Heart left ventricle (tissue), 16 donors: Measurements from ENCODE around the gene IL1RL2. TPM values are rescaled to one million over a fixed set of nuclear protein-coding genes. Genes with fewer than 3 reads are reported as not detected.

Experiments used
- ATAC-seq, 4 donors: fragments of 200-7000 bp; cut with Tn5 transposase; one replicate each; pipeline ENCODE4 v1.9.1; 2020 to 2022; ENCODE audit warnings: moderate library complexity in 4 of 4, mild to moderate bottlenecking in 3 of 4, moderate number of reproducible peaks in 1 of 4
- DNase-seq, 5 donors: peaks; one replicate each; pipeline ENCODE4 v3.0.0-alpha.2; 2020
- H3K27ac ChIP-seq, 12 donors: fragments of 200-600 bp; sonication (generic) in 4 of 12; one replicate each; pipeline versions ENCODE4 v1.5.0 to v1.8.0; 2016 to 2022; ENCODE audit warnings: mild to moderate bottlenecking in 2 of 12
- H3K27me3 ChIP-seq, 9 donors: fragments of 200-600 bp; sonication (generic) in 2 of 9; one replicate each; pipeline versions ENCODE4 v1.5.1 to v1.8.0; 2016 to 2022; ENCODE audit warnings: mild to moderate bottlenecking in 3 of 9
- H3K36me3 ChIP-seq, 9 donors: fragments of 200-600 bp; sonication (generic) in 2 of 9; one replicate each; pipeline versions ENCODE4 v1.5.0 to v1.8.0; 2018 to 2022; ENCODE audit warnings: mild to moderate bottlenecking in 2 of 9
- H3K4me1 ChIP-seq, 12 donors: fragments of 200-600 bp; sonication (generic) in 4 of 12; one replicate each; pipeline versions ENCODE4 v1.5.0 to v1.8.0; 2016 to 2022; ENCODE audit warnings: mild to moderate bottlenecking in 3 of 12
- H3K4me3 ChIP-seq, 12 donors: fragments of 200-600 bp; sonication (generic) in 4 of 12; one replicate each; pipeline versions ENCODE4 v1.5.0 to v1.8.0; 2017 to 2022; ENCODE audit warnings: mild to moderate bottlenecking in 9 of 12, moderate library complexity in 4 of 12
- H3K9me3 ChIP-seq, 12 donors: fragments of 200-600 bp; sonication (generic) in 4 of 12; one replicate each; pipeline versions ENCODE4 v1.5.0 to v1.8.0; 2016 to 2022; ENCODE audit warnings: mild to moderate bottlenecking in 1 of 12
- CTCF ChIP-seq, 12 donors: fragments of 200-600 bp; sonication (generic) in 4 of 12; IDR thresholded peaks; one replicate each; pipeline versions ENCODE4 v1.5.0 to v1.8.0; 2018 to 2022; ENCODE audit warnings: antibody characterized with exemption in 12 of 12, mild to moderate bottlenecking in 5 of 12
- POLR2A ChIP-seq, 2 donors: fragments of 450-650 bp; IDR thresholded peaks; one replicate each; pipeline ENCODE4 v1.6.1; 2017; ENCODE audit warnings: antibody characterized with exemption in 2 of 2, mild to moderate bottlenecking in 2 of 2, moderate library complexity in 2 of 2
- WGBS, 4 donors: extraction: QIAGEN DNeasy Blood & Tissue Kit in 2 of 4; methylation state at CpG; one replicate each; pipeline versions ENCODE4 v1.1.5 to v1.1.7; 2013 to 2018; 5-methylcytosine and 5-hydroxymethylcytosine counted together
- intact Hi-C, 10 donors: fragments of 100-400 bp; cut with DNase I; formaldehyde crosslinking; loops; one replicate each; pipeline versions ENCODE4 v1.11.1 to v1.14.2; 2022
- polyA plus RNA-seq, 2 donors: library from polyadenylated mRNA; stranded (reverse); fragments of 200-250 nt; gene quantifications; one replicate each; pipeline ENCODE4 v1.2.3, GENCODE V29; 2013
- total RNA-seq, 9 donors: library from RNA; depleted of rRNA in 2 of 9; stranded (reverse); fragments of >200 nt in 2 of 9; fragmentation: NEBNext Ultra II Directional in 3 of 9; extraction: Animal tissue kit (Norgen Biotek cat#: 25700) in 3 of 9; gene quantifications; one replicate each; pipeline versions ENCODE4 v1.1.0 to v1.2.4, GENCODE V29; 2016 to 2023
- donor health status: ischemic (EF 13 %, LVEDD 7.1; RV severe dilation, severe dysfunction).
- donor health status: healthy with polysubstance abuse.
- donor health status: DM: no; HTN: yes; CAD: no.
- donor health status: DM: no; HTN: no; CAD: no.
- donor health status: ischemic (EF 25% LVEDD 6.9; RV normal size, moderate dysfunction).
- donor health status: ischemic (EF 25% LVEDD 5.7; RV mildly dilated, moderate dysfunction).
- donor health status: healthy.
- donor health status: DM: yes; HTN: yes; CAD: no.
- donor health status: ischemic (EF 35%, LVEDD 5.7; RV mildly dilated, moderate dysfunction).
- donor health status: nonischemic (EF 11% LVEDD 7.7; RV severe dilation, severe dysfunction).
- donor health status: DM: yes; HTN: yes; CAD: no.
- donor health status: PGD.
- donor health status: ischemic (EF 29% LVEDD 5.4; RV normal size, mild dysfunction).
- donor health status: nonischemic (EF 23%, LVEDD 6.1; RV moderate dilation, normal function).

The IL1RL2 gene
- total and polyA plus RNA-seq, 11 donors = 0.22 to 0.75 (median 0.43) TPM; not detected in 5

- no peak for TF ChIP-seq POLR2A (IDR thresholded peaks at IDR 0.05)
- TF ChIP-seq CTCF (IDR thresholded peaks at IDR 0.05) = no peak
- Histone ChIP-seq H3K27me3 (peaks cover 0 to 4% (median 0%) of the 10 kb centered on the region in 9 donors), H3K36me3 (no peaks in the 10 kb centered on the region), H3K4me3 (no peak overlapping the region), H3K4me1 (peaks cover 0 to 43% (median 0%) of the 10 kb centered on the region in 12 donors), H3K9me3 (no peaks in the 10 kb centered on the region), H3K27ac (peak overlapping the region in 1 of 12 donors; percentile 17)
- intact Hi-C loops = loop anchor here in 2 of 10 donors (5.0 to 10.0 kb wide), 2 partner anchors 99 to 186 kb away; partner anchors contain the start of gene IL18R1 (in 1 of the 2)
- peak in 2 of 4 donors; percentile 54 to 65 for ATAC-seq
- WGBS, 4 donors = 81 to 88% (median 82%) methylated on average over 3 of the region's 3 CpGs
- DNase-seq = no peak
Measured at GRCh38 chr2:102258386-102259074, 71.7 kb downstream of the IL1RL2 start.

DNA sequence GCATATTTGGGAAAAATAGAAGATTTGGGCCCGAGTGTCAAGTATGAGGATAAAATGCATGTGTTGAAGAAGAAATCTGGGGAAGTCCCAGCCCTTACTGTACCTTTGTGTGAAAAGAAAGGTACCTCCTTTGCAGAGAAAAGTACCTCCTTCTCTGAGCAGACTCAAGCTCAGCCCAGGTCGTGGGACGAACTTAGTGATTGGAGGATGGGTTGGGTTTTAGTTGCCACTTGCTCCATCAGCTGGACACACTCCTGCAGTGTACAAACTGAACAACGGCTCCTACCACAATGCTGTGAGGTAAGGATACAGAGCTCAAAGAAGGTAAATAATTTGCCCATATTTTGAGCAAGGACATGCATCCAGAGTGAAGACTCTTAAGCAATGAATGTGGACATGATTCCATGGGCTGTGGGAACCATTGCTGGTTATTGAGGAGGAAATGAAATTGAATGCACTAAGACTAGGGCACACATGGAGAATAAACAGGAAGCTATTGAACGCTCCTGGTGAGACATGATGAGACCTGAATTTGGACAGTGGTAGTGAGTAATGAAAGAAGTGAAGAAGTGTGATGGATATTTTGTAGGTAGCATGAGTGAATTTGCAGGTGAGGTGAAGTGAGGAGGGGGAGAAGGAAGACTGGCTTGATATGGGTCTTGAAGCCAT lies 74.8 kb downstream of the IL1RL2 start:
- ATAC-seq = no peak
- TF ChIP-seq POLR2A (IDR thresholded peaks at IDR 0.05) (no peak), CTCF (IDR thresholded peaks at IDR 0.05) (no peak)
- Histone ChIP-seq H3K27ac (no peak overlapping the region), H3K4me1 (peaks cover 0 to 32% (median 0%) of the 10 kb centered on the region in 12 donors), H3K9me3 (no peaks in the 10 kb centered on the region), H3K4me3 (no peak overlapping the region), H3K27me3 (peaks cover 0 to 4% (median 0%) of the 10 kb centered on the region in 9 donors), H3K36me3 (no peaks in the 10 kb centered on the region)
- no peak for DNase-seq
- 86 to 89% (median 87%) methylated on average over 5 of the region's 5 CpGs for WGBS, 4 donors
- intact Hi-C loops = loop anchor here in 1 of 10 donors (10.0 kb wide), 1 partner anchor 83 kb away; no protein-coding TSS in a partner anchor

GRCh38 chr2:102262216-102263129 lies 75.7 kb downstream of the IL1RL2 start:
- intact Hi-C loops = loop anchor here in 1 of 10 donors (10.0 kb wide), 1 partner anchor 82 kb away; no protein-coding TSS in a partner anchor
- ATAC-seq (peak in 1 of 4 donors; percentile 38), DNase-seq (no peak)
- TF ChIP-seq POLR2A (IDR thresholded peaks at IDR 0.05) = no peak
- no peak for TF ChIP-seq CTCF (IDR thresholded peaks at IDR 0.05)
- 63 to 68% (median 67%) methylated on average over 6 of the region's 6 CpGs for WGBS, 4 donors
- Histone ChIP-seq H3K4me1 (peaks cover 0 to 25% (median 0%) of the 10 kb centered on the region in 12 donors), H3K4me3 (no peak overlapping the region), H3K9me3 (no peaks in the 10 kb centered on the region), H3K27me3 (peaks cover 0 to 4% (median 0%) of the 10 kb centered on the region in 9 donors), H3K36me3 (no peaks in the 10 kb centered on the region), H3K27ac (no peak overlapping the region)
